KBM-7 (cell line): ENCODE data around the gene NFE2L3.
"Not testable (repeated sequence)": the region's sequence is repeated elsewhere in the genome, so short reads cannot be mapped to it uniquely, and the experiment has no call there.

ENCODE experiments used
- DNase-seq: peaks from one replicate; pipeline ENCODE4 v3.0.0-alpha.2; 2015
- in situ Hi-C: fragments of 300-500 bp; cut with MboI; formaldehyde crosslinking; loops from 2 replicates; pipeline ENCODE4 v1.14.3; 2020; ENCODE audit warnings: low sequenced_read_pairs, low pct_unique_long_range_greater_than_20kb, mixed read lengths

Gene NFE2L3

DNA sequence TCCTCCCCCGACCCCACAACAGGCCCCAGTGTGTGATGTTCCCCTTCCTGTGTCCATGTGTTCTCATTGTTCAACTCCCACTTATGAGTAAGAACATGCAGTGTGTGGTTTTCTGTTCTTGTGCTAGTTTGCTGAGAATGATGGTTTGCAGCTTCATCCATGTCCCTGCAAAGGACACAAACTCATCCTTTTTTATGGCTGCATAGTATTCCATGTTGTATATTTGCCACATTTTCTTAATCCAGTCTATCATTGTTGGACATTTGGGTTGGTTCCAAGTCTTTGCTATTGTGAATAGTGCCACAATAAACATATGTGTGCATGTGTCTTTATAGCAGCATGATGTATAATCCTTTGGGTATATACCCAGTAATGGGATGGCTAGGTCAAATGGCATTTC lies 11.8 kb downstream of the NFE2L3 start:
- DNase-seq, in situ Hi-C loops: not testable (repeated sequence)

DNA sequence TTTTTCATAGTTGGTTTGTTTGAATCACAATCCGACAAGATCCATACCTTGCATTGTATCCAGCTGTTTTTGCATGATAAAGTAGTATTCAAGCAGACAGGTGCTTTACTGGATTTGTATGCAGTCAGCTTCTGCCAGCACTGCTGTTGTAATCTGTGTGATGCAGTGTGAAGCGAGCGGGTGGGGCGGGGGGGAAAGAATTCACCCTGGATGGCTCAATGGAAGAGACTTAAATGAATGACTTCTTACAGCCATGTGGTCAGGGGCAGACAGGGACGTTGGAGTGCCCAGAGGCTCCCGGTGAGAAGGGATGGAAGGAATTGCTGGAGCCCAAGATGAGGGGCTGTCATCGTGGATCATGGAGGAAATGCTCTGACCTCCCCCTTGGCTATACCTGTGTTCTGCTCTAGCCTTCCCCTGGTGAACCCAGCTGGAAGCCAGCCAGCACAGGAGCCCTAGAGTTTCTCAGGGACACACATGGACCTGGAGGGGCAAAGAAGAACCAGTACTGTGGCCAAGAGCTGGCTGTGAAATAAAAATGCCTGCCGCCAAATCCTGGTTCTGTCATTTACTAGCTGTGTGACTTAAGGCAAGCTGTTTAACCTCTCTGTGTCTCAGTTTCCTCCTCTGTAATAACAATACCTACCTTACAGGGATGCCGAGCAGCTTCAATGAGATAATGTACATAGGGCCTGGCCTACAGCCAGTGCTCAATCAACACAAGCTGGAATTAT lies 14.1 kb downstream of the NFE2L3 start:
- DNase-seq = no peak
- in situ Hi-C loops = no loop called here

DNA sequence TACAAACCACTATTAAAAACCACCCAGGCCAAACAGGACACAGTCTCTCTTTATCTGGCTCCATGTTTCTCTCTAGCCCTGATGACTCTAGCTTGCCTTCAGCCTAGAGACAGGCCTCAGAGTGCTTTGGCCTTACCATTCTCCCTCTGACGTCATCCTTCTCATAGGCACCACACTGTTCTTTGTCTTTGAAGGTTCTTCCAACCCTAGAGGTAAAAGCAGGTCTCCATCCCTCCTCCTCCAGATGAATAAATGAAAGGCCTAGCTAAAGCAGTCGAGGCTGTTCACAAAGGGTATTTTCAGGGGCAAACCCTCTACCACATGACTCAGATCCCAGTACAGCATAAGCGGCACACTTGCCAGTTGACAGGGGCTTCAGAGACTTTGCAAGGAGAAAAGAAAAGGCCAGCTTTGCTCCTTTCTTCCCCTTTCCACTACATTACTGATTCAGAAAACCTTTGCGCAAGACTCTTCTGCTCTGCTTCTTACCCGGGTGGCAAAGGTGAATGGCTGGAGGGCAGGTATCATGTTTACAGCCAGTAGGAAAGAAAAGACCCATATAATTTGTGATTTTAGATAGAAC lies 14.8 kb downstream of the NFE2L3 start:
- in situ Hi-C loops = no loop called here
- no peak for DNase-seq

DNA sequence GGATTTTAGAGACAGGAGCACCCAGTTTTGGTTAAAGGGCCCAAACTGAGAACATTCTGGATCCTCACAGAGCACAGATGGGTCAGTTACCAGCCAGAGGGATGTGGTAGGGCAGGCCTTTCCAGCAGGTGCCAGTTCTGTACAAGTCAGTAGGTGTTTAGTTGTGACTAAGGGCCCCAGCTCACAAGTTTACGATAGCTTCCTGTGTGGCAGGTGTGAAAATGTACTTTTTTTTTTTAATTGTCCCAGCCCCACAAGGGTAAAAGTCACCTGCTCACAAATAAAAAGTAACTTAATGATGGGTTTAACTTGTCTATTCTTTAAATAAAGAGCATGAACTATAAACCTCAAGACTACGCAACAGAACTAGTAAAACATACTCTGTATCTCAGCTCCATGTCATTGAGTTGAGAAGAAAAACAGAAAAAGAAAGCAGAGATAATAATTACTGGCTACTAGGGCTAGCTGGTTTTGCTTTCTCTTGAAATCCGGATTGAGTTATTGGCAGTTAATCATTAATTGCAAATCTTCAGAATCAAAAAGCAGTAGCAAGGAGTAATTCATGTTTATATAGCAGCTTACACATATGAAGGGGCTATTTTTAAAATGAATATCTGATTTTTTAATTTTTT lies 15.4 kb downstream of the NFE2L3 start:
- no peak for DNase-seq
- in situ Hi-C loops = no loop called here

DNA sequence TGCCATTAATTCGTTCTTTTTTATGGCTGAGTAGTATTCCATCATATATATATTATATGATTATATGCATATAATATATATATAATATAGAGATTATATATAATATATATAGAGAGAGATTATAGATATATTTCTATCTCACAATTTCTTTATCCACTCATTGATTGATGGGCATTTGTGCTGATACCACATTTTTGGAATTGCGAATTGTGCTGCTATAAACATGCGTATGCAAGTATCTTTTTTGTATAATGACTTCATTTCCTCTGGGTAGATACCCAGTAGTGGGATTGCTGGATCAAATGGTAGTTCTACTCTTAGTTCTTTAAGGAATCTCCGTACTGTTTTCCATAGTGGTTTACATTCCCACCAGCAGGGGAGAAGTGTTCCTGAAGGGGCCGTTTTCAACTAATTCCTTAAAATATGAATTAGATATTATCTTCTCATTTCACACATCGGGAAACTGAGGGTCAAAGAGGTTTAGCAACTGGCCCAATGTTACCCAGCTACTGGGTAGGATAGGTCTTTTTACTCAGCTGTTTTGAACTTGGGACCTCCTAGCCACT lies 16.5 kb downstream of the NFE2L3 start:
- in situ Hi-C loops = no loop called here
- no peak for DNase-seq

DNA sequence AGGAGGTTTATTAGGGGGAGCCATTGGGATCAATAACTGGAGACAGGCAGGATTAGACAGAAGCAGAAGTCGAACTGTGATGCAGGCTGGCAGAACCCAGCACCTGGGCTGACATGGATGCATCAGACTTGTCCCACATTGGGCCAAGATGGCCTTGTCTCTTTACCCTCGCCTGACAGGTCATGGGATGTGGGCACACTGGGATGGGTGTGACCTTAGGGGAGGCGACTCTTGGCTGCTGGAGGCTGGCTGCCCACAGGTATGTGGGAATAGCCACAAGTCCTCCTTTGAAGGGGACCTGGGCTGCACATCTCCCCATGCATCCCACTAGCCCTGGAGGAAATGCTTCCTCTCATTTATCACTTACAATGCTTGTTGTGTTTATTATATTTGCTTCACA lies 17.3 kb downstream of the NFE2L3 start:
- DNase-seq = no peak
- in situ Hi-C loops = no loop called here

DNA sequence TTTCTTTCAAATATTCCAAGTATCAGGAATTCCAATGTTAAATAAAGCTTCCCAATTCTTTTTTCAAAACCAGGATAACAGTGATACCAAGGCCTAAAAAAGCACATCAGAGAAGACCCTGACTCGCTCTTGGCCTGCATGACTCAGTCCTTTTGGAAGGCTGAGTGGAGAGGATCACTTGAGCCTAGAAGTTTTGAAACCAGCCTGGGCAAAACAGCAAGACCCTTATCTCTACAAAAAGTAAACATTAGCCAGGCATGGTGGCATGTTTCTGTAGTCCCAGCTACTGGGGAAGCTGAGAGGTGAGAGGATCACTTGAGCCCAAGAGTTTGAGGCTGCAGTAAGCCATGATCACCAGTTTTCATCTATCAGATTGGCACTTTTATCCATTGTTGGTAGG lies 18.7 kb downstream of the NFE2L3 start:
- in situ Hi-C loops = no loop called here
- DNase-seq = no peak

DNA sequence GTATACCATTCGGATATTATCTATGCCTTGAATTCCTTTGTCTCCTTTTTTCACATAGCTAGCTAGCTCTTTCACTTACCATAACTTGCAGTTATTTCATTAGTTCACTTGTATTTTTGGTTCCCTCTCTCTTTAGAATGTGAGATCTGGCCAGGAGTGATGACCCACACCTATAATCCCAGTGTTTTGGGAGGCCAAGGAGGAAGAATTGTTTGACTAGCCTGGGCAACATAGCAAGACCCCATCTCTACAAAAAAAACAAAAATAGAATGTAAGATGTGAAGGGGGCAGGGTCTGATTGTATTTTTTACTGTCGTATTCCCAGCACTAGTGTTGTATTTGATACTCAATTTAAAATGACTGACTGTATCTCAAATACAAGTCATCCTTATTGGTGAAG lies 19.6 kb downstream of the NFE2L3 start:
- in situ Hi-C loops = no loop called here
- no peak for DNase-seq

DNA sequence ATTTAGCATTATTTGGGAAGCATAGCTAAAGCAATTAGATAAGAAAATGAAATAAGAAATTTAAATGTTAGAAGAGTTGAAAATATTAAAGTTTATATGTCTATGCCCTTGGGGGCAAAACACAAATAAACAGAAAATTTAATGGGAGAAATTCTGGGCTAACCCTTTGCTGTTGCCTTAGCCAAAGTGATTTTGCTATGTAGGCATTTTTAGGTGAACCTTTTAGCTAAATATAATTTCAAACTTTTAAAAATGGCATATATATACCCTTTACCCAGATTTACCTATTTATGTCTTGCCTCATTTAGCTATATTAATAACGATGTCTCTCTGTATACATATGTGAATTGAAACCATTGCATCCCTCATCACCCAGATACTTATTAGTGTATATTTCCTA lies 20.1 kb downstream of the NFE2L3 start:
- in situ Hi-C loops = no loop called here
- no peak for DNase-seq

DNA sequence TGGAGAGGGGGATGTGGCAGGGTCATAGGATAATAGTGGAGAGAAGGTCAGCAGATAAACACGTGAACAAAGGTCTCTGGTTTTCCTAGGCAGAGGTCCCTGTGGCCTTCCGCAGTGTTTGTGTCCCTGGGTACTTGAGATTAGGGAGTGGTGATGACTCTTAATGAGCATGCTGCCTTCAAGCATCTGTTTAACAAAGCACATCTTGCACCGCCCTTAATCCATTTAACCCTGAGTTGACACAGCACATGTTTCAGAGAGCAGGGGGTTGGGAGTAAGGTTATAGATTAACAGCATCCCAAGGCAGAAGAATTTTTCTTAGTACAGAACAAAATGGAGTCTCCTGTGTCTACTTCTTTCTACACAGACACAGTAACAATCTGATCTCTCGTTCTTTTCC lies 23.9 kb downstream of the NFE2L3 start:
- in situ Hi-C loops, DNase-seq: not testable (repeated sequence)

DNA sequence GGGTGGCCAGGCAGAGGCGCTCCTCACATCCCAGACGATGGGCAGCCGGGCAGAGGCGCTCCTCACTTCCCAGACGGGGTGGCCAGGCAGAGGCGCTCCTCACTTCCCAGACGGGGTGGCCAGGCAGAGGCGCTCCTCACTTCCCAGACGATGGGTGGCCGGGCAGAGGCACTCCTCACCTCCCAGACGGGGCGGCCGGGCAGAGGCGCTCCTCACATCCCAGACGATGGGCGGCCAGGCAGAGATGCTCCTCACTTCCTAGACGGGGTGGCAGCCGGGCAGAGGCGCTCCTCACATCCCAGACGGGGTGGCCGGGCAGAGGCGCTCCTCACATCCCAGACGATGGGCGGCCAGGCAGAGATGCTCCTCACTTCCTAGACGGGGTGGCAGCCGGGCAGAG lies 24.7 kb downstream of the NFE2L3 start:
- DNase-seq, in situ Hi-C loops: not testable (repeated sequence)

DNA sequence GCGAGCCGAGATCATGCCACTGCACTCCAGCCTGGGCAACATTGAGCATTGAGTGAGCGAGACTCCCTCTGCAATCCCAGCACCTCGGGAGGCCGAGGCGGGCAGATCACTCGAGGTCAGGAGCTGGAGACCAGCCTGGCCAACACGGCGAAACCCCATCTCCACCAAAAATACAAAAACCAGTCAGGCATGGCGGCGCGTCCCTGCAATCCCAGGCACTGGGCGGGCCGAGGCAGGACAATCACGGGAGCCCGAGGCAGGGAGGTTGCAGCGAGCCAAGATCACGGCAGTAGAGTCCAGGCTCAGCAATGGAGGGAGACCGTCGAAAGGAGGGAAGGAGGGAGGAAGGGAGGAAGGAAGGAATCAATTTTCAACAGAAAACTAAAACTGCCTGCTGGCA lies 25.3 kb downstream of the NFE2L3 start:
- in situ Hi-C loops, DNase-seq: not testable (repeated sequence)

DNA sequence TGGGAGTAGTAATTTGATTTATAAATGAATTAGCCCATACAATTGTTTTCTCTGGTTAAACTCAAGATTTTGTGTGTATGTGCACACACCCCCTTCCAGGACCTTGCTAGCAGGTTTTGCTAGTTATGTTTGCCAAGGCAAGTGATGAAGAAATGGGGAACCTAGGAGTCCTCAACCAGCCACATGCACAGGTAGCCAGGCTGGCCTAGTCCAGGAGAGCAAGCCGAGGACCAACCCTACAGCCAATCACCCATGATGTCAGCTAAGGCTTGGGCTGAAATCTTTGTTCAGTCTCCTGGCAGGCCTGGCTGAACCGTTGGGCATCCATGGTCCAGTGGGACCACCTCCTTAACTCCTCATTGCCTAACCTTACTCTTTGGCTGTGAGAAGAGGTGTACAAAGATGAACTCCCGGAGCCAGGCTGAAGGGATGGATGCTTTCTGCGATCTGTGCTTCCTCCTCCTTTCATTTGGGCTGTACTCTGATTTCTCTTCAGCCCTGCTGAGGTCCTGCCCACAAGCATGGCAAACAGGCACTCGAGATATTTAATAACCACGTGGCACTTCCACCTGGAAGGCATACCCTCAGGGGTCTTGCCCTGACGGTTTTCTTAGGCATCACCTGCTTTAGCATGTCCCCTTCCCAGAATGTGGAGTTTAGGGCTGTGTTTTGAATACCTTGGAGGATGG lies 26.4 kb downstream of the NFE2L3 start:
- in situ Hi-C loops = no loop called here

DNA sequence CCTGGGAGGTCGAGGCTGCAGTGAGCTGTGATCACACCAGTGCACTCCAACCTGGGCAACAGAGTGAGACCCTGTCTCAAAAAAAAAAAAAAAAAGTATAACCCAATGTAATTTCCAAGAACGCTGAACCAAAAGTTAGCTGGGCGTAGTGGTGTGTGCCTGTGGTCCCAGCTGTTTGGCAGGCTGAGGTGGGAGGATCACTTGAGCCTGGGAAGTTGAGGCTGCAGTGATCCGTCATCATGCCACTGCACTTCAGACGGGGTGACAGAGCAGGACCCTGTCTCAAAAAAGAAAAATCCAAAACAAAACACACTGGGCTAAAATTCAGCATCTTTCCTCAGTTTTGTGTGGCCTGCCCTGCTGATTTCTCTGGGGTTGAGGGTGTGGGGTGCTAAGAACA lies 27.4 kb downstream of the NFE2L3 start:
- DNase-seq = no peak
- in situ Hi-C loops = no loop called here

More for the DNA sequence above, 26.4 kb downstream of the NFE2L3 start:
- no peak for DNase-seq

DNA sequence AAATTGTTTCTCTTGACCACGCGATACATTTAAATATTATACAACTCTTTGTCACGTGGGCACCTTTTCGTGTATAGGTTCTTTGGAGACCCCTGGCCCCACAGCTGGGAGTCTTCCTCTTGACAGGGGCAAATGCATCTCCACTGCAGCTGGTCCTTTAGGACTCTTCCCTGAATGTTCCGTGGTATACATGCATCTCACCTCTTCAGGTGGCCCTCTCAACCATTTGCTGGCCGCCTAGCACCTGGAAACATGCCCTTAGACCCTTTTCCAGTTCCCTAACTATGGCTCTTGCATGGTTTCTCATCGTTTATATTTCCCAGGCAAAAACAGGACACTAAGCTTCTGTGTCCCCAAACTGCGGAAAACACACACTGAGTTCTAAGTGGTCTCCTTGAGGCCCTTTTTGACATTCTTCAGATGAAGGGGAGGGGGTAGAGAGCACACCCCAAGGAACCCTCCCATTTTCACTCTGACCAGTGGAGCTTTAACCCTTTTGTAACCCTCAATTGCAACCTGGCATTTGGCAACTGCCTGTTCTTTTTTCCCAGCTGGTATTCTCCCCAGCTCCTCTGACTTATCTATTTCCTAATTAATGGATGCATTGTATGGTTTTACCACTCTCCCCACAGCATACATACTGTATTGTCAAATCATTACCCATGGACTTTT lies 28.0 kb downstream of the NFE2L3 start:
- in situ Hi-C loops = no loop called here
- DNase-seq = no peak

DNA sequence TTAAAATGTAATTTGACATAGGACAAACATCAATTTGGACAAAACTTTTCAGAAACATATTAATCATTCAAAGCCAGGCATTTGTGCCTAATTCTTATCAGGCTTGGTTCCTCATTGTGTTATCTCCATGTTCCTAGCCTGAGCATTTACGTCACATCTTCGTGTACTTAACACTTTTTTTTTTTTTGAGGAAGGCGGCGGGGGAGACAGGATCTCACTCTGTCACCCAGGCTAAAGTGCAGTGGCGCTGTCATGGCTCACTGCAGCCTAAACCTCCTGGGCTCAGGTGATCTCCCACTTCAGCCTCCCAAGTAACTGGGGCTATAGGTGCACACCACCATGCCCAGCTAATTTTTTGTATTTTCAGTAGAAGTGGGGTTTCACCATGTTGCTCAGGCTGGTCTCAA lies 28.8 kb downstream of the NFE2L3 start:
- no peak for DNase-seq
- in situ Hi-C loops = no loop called here

DNA sequence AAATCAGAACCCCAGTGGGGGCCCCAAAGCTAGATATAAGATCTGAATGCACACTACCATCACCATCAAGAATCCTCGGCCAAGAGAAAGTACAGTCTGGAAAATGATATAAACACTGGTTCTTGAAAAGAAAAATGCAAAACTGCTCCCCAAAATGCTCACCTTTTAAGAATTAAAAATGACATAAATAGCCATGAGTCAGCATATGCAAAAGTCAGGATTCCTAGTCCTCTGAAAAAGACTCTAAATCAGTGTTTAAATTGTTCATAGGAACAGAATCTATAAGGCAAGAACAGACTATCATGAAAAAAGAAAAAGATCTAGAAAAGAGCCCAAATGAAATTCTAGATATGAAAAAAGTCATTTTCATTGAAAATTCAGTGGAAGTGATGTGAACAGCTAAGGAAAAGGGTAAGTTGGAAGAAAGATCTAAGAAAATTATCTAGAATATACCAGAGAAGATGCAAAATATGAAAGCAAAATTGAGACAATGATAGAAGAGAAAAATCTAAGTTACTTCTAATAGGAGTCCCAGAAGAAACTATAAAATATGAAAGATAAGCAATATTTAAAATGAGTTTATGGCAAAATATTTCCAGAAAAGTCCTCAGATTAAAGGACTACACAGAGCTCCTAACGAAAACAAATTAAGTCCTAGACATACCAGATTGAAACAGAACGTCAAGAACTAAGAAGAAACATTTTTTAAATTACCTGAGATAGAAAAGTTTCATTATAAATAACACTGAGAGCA lies 29.7 kb downstream of the NFE2L3 start:
- in situ Hi-C loops = no loop called here
- DNase-seq = no peak

DNA sequence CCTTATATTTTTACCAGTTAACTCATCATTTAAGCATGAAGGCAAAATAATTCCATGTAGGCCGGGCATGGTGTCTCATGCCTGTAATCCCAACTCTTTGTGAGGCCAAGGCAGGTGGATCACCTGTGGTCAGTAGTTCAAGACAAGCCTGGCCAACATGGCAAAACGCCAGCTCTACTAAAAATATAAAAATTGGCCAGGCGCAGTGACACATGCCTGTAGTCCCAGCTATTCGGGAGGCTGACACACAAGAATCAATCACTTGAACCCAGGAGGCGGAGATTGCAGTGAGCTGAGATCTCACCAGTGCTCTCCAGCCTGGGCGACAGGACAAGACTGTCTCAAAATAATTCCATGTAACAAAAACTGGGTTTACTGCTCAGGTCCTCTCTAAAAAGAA lies 30.3 kb downstream of the NFE2L3 start:
- in situ Hi-C loops = no loop called here
- DNase-seq = no peak

DNA sequence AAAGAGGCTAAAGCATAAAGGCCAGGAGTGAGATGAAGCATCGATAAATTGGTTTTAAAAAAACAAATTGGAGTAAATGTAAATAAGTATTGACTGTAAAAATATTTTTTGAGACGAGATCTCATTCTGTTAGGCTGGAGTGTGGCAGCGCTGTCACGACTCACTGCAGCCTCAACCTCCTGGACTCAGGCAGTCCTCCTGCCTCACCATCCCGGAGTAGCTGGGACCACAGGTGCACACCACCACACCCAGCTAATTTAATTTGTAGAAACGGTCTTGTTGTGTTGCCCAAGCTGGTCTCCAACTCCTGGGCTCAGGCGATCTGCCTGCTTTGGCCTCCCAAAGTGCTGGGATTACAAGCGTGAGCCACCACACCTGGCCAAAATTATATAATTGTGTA lies 30.7 kb downstream of the NFE2L3 start:
- in situ Hi-C loops = no loop called here
- DNase-seq = no peak
